Heart left ventricle (tissue), 16 donors: Measurements from ENCODE around the gene MEI1. TPM values are rescaled to one million over a fixed set of nuclear protein-coding genes. Genes with fewer than 3 reads are reported as not detected.
A peak's percentile ranks its signal among the peaks of the same experiment; 100 is the strongest.

Experiments
- ATAC-seq, 4 donors: fragments of 200-7000 bp; cut with Tn5 transposase; one replicate each; pipeline ENCODE4 v1.9.1; 2020 to 2022; ENCODE audit warnings: moderate library complexity in 4 of 4, mild to moderate bottlenecking in 3 of 4, moderate number of reproducible peaks in 1 of 4
- DNase-seq, 5 donors: peaks; one replicate each; pipeline ENCODE4 v3.0.0-alpha.2; 2020
- H3K27ac ChIP-seq, 12 donors: fragments of 200-600 bp; sonication (generic) in 4 of 12; one replicate each; pipeline versions ENCODE4 v1.5.0 to v1.8.0; 2016 to 2022; ENCODE audit warnings: mild to moderate bottlenecking in 2 of 12
- H3K27me3 ChIP-seq, 9 donors: fragments of 200-600 bp; sonication (generic) in 2 of 9; one replicate each; pipeline versions ENCODE4 v1.5.1 to v1.8.0; 2016 to 2022; ENCODE audit warnings: mild to moderate bottlenecking in 3 of 9
- H3K36me3 ChIP-seq, 9 donors: fragments of 200-600 bp; sonication (generic) in 2 of 9; one replicate each; pipeline versions ENCODE4 v1.5.0 to v1.8.0; 2018 to 2022; ENCODE audit warnings: mild to moderate bottlenecking in 2 of 9
- H3K4me1 ChIP-seq, 12 donors: fragments of 200-600 bp; sonication (generic) in 4 of 12; one replicate each; pipeline versions ENCODE4 v1.5.0 to v1.8.0; 2016 to 2022; ENCODE audit warnings: mild to moderate bottlenecking in 3 of 12
- H3K4me3 ChIP-seq, 12 donors: fragments of 200-600 bp; sonication (generic) in 4 of 12; one replicate each; pipeline versions ENCODE4 v1.5.0 to v1.8.0; 2017 to 2022; ENCODE audit warnings: mild to moderate bottlenecking in 9 of 12, moderate library complexity in 4 of 12
- H3K9me3 ChIP-seq, 12 donors: fragments of 200-600 bp; sonication (generic) in 4 of 12; one replicate each; pipeline versions ENCODE4 v1.5.0 to v1.8.0; 2016 to 2022; ENCODE audit warnings: mild to moderate bottlenecking in 1 of 12
- POLR2A ChIP-seq, 2 donors: fragments of 450-650 bp; IDR thresholded peaks; one replicate each; pipeline ENCODE4 v1.6.1; 2017; ENCODE audit warnings: antibody characterized with exemption in 2 of 2, mild to moderate bottlenecking in 2 of 2, moderate library complexity in 2 of 2
- WGBS, 4 donors: extraction: QIAGEN DNeasy Blood & Tissue Kit in 2 of 4; methylation state at CpG; one replicate each; pipeline versions ENCODE4 v1.1.5 to v1.1.7; 2013 to 2018; 5-methylcytosine and 5-hydroxymethylcytosine counted together
- intact Hi-C, 10 donors: fragments of 100-400 bp; cut with DNase I; formaldehyde crosslinking; loops; one replicate each; pipeline versions ENCODE4 v1.11.1 to v1.14.2; 2022
- polyA plus RNA-seq, 2 donors: library from polyadenylated mRNA; stranded (reverse); fragments of 200-250 nt; gene quantifications; one replicate each; pipeline ENCODE4 v1.2.3, GENCODE V29; 2013
- total RNA-seq, 9 donors: library from RNA; depleted of rRNA in 2 of 9; stranded (reverse); fragments of >200 nt in 2 of 9; fragmentation: NEBNext Ultra II Directional in 3 of 9; extraction: Animal tissue kit (Norgen Biotek cat#: 25700) in 3 of 9; gene quantifications; one replicate each; pipeline versions ENCODE4 v1.1.0 to v1.2.4, GENCODE V29; 2016 to 2023
- TF ChIP-seq, protein P1 (sequence below), 12 donors: fragments of 200-600 bp; sonication (generic) in 4 of 12; IDR thresholded peaks; one replicate each; pipeline versions ENCODE4 v1.5.0 to v1.8.0; 2018 to 2022; ENCODE audit warnings: antibody characterized with exemption in 12 of 12, mild to moderate bottlenecking in 5 of 12
- donor health status: ischemic (EF 13 %, LVEDD 7.1; RV severe dilation, severe dysfunction).
- donor health status: healthy with polysubstance abuse.
- donor health status: DM: no; HTN: yes; CAD: no.
- donor health status: DM: no; HTN: no; CAD: no.
- donor health status: ischemic (EF 25% LVEDD 6.9; RV normal size, moderate dysfunction).
- donor health status: ischemic (EF 25% LVEDD 5.7; RV mildly dilated, moderate dysfunction).
- donor health status: healthy.
- donor health status: DM: yes; HTN: yes; CAD: no.
- donor health status: ischemic (EF 35%, LVEDD 5.7; RV mildly dilated, moderate dysfunction).
- donor health status: nonischemic (EF 11% LVEDD 7.7; RV severe dilation, severe dysfunction).
- donor health status: DM: yes; HTN: yes; CAD: no.
- donor health status: PGD.
- donor health status: ischemic (EF 29% LVEDD 5.4; RV normal size, mild dysfunction).
- donor health status: nonischemic (EF 23%, LVEDD 6.1; RV moderate dilation, normal function).

The MEI1 gene
- total and polyA plus RNA-seq, 11 donors, result 0.23 to 2.3 (median 0.54) TPM; not detected in 4

DNA sequence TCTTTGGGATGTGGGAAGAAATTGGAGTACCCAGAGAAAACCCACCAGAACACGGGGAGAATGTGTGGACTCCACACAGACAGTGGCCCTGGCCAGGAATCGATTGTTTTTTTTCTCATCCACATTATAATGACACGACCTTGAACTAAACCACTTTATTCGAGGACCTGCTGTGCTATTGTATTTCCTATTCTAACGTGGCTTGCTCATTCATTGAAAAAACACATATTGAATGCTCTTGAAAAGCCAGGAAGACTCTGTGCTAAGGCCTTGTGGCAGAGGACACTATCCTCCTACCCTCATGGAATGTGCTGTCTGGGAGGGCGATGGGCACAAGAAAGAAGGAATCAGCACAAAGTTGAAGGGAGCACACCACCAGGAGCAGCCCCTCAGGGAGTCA is 124.5 kb downstream of the MEI1 start:
- ATAC-seq (no peak), DNase-seq (no peak)
- Histone ChIP-seq H3K27ac (no peak overlapping the region), H3K36me3 (peaks cover 0 to 12% (median 0%) of the 10 kb centered on the region in 9 donors), H3K9me3 (no peaks in the 10 kb centered on the region), H3K4me1 (peaks cover 3 to 29% (median 22%) of the 10 kb centered on the region in 12 donors), H3K27me3 (no peaks in the 10 kb centered on the region), H3K4me3 (no peak overlapping the region)
- TF ChIP-seq, protein P1, sequence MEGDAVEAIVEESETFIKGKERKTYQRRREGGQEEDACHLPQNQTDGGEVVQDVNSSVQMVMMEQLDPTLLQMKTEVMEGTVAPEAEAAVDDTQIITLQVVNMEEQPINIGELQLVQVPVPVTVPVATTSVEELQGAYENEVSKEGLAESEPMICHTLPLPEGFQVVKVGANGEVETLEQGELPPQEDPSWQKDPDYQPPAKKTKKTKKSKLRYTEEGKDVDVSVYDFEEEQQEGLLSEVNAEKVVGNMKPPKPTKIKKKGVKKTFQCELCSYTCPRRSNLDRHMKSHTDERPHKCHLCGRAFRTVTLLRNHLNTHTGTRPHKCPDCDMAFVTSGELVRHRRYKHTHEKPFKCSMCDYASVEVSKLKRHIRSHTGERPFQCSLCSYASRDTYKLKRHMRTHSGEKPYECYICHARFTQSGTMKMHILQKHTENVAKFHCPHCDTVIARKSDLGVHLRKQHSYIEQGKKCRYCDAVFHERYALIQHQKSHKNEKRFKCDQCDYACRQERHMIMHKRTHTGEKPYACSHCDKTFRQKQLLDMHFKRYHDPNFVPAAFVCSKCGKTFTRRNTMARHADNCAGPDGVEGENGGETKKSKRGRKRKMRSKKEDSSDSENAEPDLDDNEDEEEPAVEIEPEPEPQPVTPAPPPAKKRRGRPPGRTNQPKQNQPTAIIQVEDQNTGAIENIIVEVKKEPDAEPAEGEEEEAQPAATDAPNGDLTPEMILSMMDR (IDR thresholded peaks at IDR 0.05), result no peak
- TF ChIP-seq POLR2A (IDR thresholded peaks at IDR 0.05), result no peak
- 83 to 86% (median 84%) methylated on average over 6 of the region's 6 CpGs for WGBS, 4 donors
- intact Hi-C loops, result loop anchor here in 7 of 10 donors (1.0 to 10.0 kb wide), 5 partner anchors 117 to 129 kb away; partner anchors contain the start of gene MEI1 (in 3 of the 7)

DNA sequence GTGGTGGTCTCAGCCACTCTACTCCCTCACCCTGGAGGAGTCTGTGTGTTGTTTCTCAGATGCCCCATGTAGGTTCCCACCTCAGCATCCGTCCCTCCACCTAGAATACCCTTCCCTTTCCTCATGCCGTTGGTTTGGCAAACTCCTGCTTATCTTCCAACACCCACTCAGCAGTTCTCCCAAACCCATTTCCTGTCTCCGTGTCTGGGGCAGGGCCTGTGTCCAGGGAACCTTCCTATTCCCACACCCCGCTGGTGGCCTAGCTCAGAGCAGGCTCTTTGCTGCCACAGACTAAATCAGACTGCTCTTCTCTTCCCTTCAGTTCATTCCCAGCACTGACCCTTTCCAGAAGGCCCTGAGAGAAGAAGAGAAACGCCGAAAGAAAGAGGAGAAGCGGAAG is 126.1 kb downstream of the MEI1 start:
- intact Hi-C loops, result loop anchor here in 4 of 10 donors (2.0 to 10.0 kb wide), 3 partner anchors 115 to 133 kb away; partner anchors contain the start of gene MEI1 (in 2 of the 4)
- no peak overlapping the region for H3K4me3 ChIP-seq

DNA sequence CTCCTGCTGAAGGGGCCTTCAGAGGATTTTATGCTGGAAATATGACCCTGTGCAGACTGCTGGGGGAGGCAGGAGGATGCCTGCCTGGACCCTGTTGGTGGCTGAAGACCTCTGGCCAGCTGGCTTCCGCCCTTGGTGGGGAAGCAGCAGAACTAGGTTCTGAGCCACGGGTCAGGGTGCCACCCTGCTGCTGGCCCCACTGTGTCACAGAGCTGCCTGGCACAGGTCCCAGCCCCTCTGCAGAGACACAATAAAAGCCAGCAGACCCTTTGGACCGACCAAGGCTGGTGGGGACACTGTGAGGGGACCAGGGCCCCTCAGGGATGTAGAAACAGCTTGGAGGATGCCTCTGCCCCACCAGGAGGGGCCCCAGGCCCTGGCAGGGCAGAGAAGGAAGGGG is 126.7 kb downstream of the MEI1 start:
- Histone ChIP-seq H3K4me3 (no peak overlapping the region), H3K27me3 (no peaks in the 10 kb centered on the region), H3K36me3 (peaks cover 0 to 5% (median 0%) of the 10 kb centered on the region in 9 donors), H3K27ac (peak overlapping the region in 11 of 12 donors; percentile 3 to 72 (median 64)), H3K9me3 (no peaks in the 10 kb centered on the region), H3K4me1 (peaks cover 3 to 29% (median 22%) of the 10 kb centered on the region in 12 donors)
- 39 to 56% (median 51%) methylated on average over 3 of the region's 3 CpGs; no CpG with 5 or more reads in 1 of the 4 donors for WGBS, 4 donors
- ATAC-seq (peak in 3 of 4 donors; percentile 7 to 19 (median 17)), DNase-seq (no peak)
- no peak for TF ChIP-seq POLR2A (IDR thresholded peaks at IDR 0.05)
- TF ChIP-seq, protein P1 (IDR thresholded peaks at IDR 0.05), result no peak
- intact Hi-C loops, result loop anchor here in 3 of 10 donors (5.0 to 10.0 kb wide), 2 partner anchors 131 to 134 kb away; partner anchors contain the start of gene MEI1 (in 2 of the 3)

More for the DNA sequence above, 126.1 kb downstream of the MEI1 start:
- H3K27me3 ChIP-seq, result no peaks in the 10 kb centered on the region
- ATAC-seq (peak in 3 of 4 donors; percentile 32 to 58 (median 38)), DNase-seq (peak in 3 of 5 donors; percentile 31 to 52 (median 44))
- peaks cover 0 to 5% (median 0%) of the 10 kb centered on the region in 9 donors for H3K36me3 ChIP-seq
- H3K27ac ChIP-seq, result peak overlapping the region in 11 of 12 donors; percentile 3 to 72 (median 64)
- no peaks in the 10 kb centered on the region for H3K9me3 ChIP-seq
- TF ChIP-seq, protein P1 (IDR thresholded peaks at IDR 0.05), result no peak
- TF ChIP-seq POLR2A (IDR thresholded peaks at IDR 0.05), result no peak
- peaks cover 3 to 29% (median 22%) of the 10 kb centered on the region in 12 donors for H3K4me1 ChIP-seq
- WGBS, 4 donors, result 49 to 55% (median 53%) methylated on average over 7 of the region's 7 CpGs
